8988T (cell line): ENCODE results near the gene DCBLD1.
"Not testable (repeated sequence)": the region's sequence is repeated elsewhere in the genome, so short reads cannot be mapped to it uniquely, and the experiment has no call there.

ENCODE experiments used
- DNase-seq: peaks from one replicate; pipeline ENCODE4 v3.0.0; 2011

DCBLD1 gene

DNA sequence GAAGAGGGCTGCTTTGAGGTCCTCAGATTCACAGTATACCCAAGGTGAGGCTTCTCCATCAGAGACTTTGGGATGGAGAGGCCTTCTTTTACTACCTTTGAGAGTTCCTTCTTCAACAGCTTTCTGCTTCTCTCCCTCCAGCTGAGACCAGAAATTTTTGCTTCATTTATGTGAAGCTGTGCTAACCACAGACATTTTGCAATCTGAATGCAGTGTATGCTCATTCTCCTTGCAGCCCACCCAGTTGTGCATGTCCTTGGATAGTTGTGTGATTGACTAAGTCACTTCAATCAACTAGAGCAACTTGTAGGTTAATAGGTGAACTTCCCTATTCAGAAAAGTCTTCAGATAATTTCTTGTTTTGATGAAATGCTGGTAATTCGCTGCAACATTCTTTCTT is 20.1 kb downstream of the DCBLD1 start:
- no peak for DNase-seq

GRCh38 chr6:117503211-117503610 is 20.7 kb downstream of the DCBLD1 start:
- DNase-seq: no peak

DNA sequence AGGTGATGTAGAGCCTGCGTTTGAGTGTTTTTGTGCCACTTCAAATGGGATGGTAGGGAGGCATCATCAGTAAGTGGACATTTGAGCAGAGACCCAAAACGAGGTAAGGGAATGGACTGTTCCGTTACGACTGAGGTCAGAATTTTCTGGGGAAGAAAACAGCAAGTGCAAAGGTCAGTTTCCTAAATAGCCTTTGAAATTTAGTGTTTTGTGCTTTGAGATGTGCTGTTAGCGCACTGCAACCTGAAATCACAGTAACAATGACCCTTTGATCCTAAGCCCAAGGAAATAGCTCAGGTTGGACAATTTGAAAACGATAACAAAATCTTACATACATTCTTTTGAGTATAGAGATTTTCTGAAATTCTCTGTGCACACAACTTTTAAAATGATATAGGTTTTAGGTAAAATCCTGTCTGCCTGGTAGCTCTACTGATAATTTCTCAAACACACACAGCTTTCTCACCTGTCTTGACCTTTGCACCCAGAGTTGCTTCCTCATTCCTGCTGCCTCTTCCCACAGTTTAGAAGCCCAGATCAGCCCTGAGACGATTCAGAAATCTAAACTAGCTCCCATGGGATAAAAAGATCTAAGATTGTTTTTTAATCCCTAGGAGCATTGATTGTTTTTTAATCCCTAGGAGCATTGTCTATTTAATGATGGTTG is 22.1 kb downstream of the DCBLD1 start:
- no peak for DNase-seq

DNA sequence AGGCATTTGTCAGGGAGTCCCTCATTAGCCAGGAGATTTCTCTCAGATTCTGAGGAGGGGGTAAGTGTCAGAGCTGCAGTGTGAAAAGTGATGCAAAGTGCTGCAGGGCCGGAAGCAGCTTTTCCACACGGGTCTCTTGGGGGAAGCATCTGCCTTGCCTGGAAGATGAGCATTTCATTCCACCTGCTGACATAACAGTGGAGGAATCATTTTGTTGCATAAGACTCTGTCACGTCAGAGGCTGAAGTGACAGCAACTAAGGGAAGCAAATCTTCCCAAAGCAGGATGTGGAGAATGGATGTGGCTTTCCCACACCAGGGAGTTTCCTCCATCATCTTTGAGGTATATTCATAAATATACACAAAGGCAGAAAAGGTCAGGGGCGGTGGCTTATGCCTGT is 22.8 kb downstream of the DCBLD1 start:
- no peak for DNase-seq

DNA sequence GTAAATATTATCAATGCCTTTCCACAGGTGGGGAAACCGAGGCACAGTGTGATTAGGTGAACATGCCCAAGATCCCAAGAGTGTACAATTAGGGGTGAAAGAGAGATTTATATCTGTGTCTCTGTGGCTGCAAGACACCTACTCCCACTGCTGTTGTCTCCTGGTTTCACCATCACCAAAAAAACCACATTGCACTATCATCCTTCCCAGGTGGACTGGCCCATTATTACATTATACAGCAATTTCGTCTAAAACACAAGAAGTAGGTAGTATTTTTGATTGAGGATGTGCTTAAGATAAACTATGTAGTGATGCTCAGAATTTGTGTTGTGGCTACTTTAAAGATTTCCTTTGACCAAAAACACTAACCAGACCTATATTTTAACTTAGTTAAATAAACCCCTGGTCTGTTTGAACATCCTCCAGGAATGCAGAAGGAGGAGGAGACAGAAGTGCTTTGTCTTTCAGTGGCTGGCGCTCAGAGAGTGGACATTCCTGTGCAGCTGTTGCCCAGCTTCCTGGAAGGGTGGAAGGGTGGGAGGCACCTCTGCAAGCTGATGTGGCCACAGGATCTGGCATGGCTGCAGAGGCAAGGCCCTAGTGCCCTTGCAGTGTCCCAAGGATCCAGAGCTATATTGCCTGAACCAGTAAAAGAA is 23.8 kb downstream of the DCBLD1 start:
- no peak for DNase-seq

- no peak for DNase-seq
Measured at GRCh38 chr6:117506907-117507306, 24.4 kb downstream of the DCBLD1 start.

- no peak for DNase-seq
Measured at GRCh38 chr6:117508450-117508971, 26.0 kb downstream of the DCBLD1 start.

- no peak for DNase-seq
Measured at GRCh38 chr6:117509021-117509420, 26.5 kb downstream of the DCBLD1 start.

DNA sequence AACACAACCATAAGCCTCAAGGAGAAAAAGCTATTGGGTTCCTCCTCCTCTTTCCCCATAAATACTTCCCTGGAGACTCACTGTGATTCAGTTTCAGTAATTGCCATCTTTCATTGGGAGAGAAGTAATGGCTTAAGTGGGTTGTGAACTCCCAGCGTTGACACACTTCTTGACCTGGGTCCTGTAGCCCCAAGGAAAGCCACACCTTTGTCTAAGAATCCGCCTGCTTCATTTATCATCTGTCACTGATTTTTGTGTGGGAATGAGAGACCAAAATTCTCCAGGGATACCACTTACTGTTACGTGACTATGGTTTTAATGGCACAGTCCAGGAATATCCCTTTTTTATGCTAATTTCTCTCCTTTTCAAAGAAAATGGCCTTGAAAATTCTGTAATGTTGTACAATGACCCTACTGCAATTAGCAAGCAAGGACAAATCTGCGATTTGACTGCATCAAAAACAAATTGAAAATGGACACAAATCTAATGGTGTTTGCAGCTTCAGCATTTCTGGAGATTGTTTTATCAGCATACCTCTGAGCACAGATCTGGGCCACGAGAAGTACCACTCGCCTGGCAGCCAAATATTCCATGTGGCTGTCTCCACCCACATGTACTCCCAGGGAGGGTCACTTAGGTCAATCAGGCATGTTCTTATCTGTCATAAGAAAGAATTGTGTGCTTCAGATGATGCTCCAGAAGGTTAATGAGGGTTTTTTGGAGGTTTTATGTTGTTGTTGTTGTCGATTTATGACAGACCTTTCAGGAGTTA is 29.8 kb downstream of the DCBLD1 start:
- no peak for DNase-seq

- DNase-seq: no peak
Measured at GRCh38 chr6:117512987-117513573, 30.6 kb downstream of the DCBLD1 start.

DNA sequence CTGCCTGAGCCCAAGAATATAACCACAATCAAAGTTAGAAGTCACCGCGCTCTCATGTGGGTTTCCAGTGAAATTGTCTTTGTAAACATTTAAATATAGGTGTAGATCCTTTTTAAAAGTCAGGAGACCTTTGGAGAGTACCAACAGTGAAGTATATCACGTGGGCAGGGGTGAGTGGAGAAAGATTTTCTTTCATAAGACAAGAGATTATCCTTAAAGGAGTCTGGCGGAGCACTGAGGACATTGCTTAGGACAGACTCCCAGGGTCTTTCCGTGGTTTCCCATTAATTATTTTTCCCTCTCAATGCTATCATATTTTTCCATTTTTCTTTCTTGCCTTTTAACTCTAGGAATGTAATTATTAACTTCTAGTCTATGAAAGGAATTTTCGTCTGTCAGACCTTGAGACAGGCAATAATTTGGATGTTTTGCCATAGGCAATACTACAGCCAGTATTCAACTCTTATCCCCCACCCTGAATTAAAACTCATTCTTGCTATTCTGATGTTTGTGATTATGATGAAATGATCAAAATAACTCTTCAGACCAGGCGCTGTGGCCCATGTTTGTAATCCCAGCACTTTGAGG is 31.4 kb downstream of the DCBLD1 start:
- no peak for DNase-seq

- DNase-seq: no peak
Measured at GRCh38 chr6:117514655-117515054, 32.2 kb downstream of the DCBLD1 start.

GRCh38 chr6:117515326-117515725 is 32.9 kb downstream of the DCBLD1 start:
- DNase-seq: no peak

DNA sequence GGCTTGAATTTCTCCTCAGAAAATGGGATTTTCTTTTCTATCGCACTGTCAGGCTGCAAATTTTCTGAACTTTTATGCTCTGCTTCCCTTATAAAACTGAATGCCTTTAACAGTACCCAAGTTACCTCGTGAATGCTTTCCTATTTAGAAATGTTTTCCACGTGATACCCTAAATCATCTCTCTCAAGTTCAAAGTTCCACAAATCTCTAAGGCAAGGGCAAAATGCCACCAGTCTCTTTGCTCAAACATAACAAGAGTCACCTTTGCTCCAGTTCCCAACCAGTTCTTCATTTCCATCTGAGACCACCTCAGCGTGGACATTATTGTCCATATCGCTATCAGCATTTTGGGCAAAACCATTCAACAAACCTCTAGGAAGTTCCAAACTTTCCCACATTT is 35.5 kb downstream of the DCBLD1 start:
- not testable (repeated sequence) for DNase-seq

- no peak for DNase-seq
Measured at GRCh38 chr6:117518870-117519269, 36.4 kb downstream of the DCBLD1 start.

- no peak for DNase-seq
Measured at GRCh38 chr6:117520603-117521395, 38.3 kb downstream of the DCBLD1 start.

GRCh38 chr6:117521791-117522502 is 39.5 kb downstream of the DCBLD1 start:
- DNase-seq: no peak

- no peak for DNase-seq
Measured at GRCh38 chr6:117525607-117526006, 43.1 kb downstream of the DCBLD1 start.

GRCh38 chr6:117530467-117531242 is 48.2 kb downstream of the DCBLD1 start:
- no peak for DNase-seq

- no peak for DNase-seq
Measured at GRCh38 chr6:117531346-117531745, 48.9 kb downstream of the DCBLD1 start.
